Measurements from ENCODE around the gene ARHGEF37. TPM values are rescaled to one million over a fixed set of nuclear protein-coding genes. Genes with fewer than 3 reads are reported as not detected.
A peak's percentile ranks its signal among the peaks of the same experiment; 100 is the strongest.
"Not testable (repeated sequence)": the region's sequence is repeated elsewhere in the genome, so short reads cannot be mapped to it uniquely, and the experiment has no call there.

The ARHGEF37 gene
- total and polyA plus RNA-seq, 2 donors from 2014 or later = 6.9 to 21.8 TPM

- FAIRE-seq (no peak), DNase-seq (no peak)
- intact Hi-C loops (cut with DNase I) = loop anchor here (5.0 to 10.0 kb wide), 2 partner anchors 121 to 199 kb away; no protein-coding TSS in a partner anchor
- H3K27me3 ChIP-seq (ENCODE audit: control insufficient read depth, insufficient read depth, low read length) = no peaks in the 10 kb centered on the region
- H3K27ac ChIP-seq (ENCODE audit: low read depth in 2 of 2, low read length in 2 of 2) = no peak overlapping the region
- no peak overlapping the region for H3K4me3 ChIP-seq (ENCODE audit: low read length in 3 of 3)
- no peaks in the 10 kb centered on the region for H3K9me3 ChIP-seq (ENCODE audit: control insufficient read depth in 2 of 3, insufficient read depth in 1 of 3, low read length in 3 of 3)
- H3K4me1 ChIP-seq (ENCODE audit: control insufficient read depth in 2 of 3, insufficient read depth in 2 of 3, low read depth in 1 of 3, low read length in 3 of 3) = peaks cover 0 to 7% (median 7%) of the 10 kb centered on the region in 3 donors
- no peak for TF ChIP-seq CTCF (IDR thresholded peaks at IDR 0.05; ENCODE audit: borderline replicate concordance, extremely low read depth, insufficient read depth)
- no peaks in the 10 kb centered on the region for H3K36me3 ChIP-seq (ENCODE audit: control insufficient read depth in 2 of 3, insufficient read depth in 3 of 3, low read length in 3 of 3)
- H3K9ac ChIP-seq (ENCODE audit: low read length in 3 of 3) = no peak overlapping the region
These were observed 17.8 kb upstream of the ARHGEF37 start for GRCh38 chr5:149563466-149563865.

GRCh38 chr5:149564542-149565140, 16.7 kb upstream of the ARHGEF37 start:
- not testable (repeated sequence) for H3K9ac ChIP-seq (ENCODE audit: low read length in 3 of 3); H3K36me3 ChIP-seq (ENCODE audit: control insufficient read depth in 2 of 3, insufficient read depth in 3 of 3, low read length in 3 of 3); H3K27me3 ChIP-seq (ENCODE audit: control insufficient read depth, insufficient read depth, low read length); H3K4me1 ChIP-seq (ENCODE audit: control insufficient read depth in 2 of 3, insufficient read depth in 2 of 3, low read depth in 1 of 3, low read length in 3 of 3); H3K9me3 ChIP-seq (ENCODE audit: control insufficient read depth in 2 of 3, insufficient read depth in 1 of 3, low read length in 3 of 3); H3K27ac ChIP-seq (ENCODE audit: low read depth in 2 of 2, low read length in 2 of 2); H3K4me3 ChIP-seq (ENCODE audit: low read length in 3 of 3)
- peak; percentile 72 for TF ChIP-seq CTCF (IDR thresholded peaks at IDR 0.05; ENCODE audit: borderline replicate concordance, extremely low read depth, insufficient read depth)
- intact Hi-C loops (cut with DNase I) = loop anchor here (5.0 to 10.0 kb wide), 2 partner anchors 122 to 200 kb away; no protein-coding TSS in a partner anchor
- peak in 3 of 5 donors; percentile 20 to 87 (median 85) for DNase-seq
- FAIRE-seq = peak; percentile 60

GRCh38 chr5:149567226-149567625, 14.1 kb upstream of the ARHGEF37 start:
- no peaks in the 10 kb centered on the region for H3K27me3 ChIP-seq (ENCODE audit: control insufficient read depth, insufficient read depth, low read length)
- no peaks in the 10 kb centered on the region for H3K36me3 ChIP-seq (ENCODE audit: control insufficient read depth in 2 of 3, insufficient read depth in 3 of 3, low read length in 3 of 3)
- no peaks in the 10 kb centered on the region for H3K9me3 ChIP-seq (ENCODE audit: control insufficient read depth in 2 of 3, insufficient read depth in 1 of 3, low read length in 3 of 3)
- intact Hi-C loops (cut with DNase I) = loop anchor here (10.0 kb wide), 1 partner anchor 202 kb away; no protein-coding TSS in a partner anchor
- H3K27ac ChIP-seq (ENCODE audit: low read depth in 2 of 2, low read length in 2 of 2) = no peak overlapping the region
- no peak for TF ChIP-seq CTCF (IDR thresholded peaks at IDR 0.05; ENCODE audit: borderline replicate concordance, extremely low read depth, insufficient read depth)
- H3K4me1 ChIP-seq (ENCODE audit: control insufficient read depth in 2 of 3, insufficient read depth in 2 of 3, low read depth in 1 of 3, low read length in 3 of 3) = peaks cover 0 to 4% (median 2%) of the 10 kb centered on the region in 3 donors
- no peak for FAIRE-seq
- DNase-seq = no peak
- H3K9ac ChIP-seq (ENCODE audit: low read length in 3 of 3) = no peak overlapping the region
- H3K4me3 ChIP-seq (ENCODE audit: low read length in 3 of 3) = no peak overlapping the region
